IPS DF 6.9 (cell line): ENCODE results near the gene PADI4.

Source experiments
- DNase-seq: peaks from one replicate; pipeline ENCODE4 v3.0.0-alpha.2; 2013; ENCODE audit warnings: low read depth, low spot score
- H3K27ac ChIP-seq: one replicate; pipeline ENCODE4 v1.5.1; 2013; ENCODE audit warnings: low read length, control low read depth
- H3K27me3 ChIP-seq: 2 replicates; pipeline ENCODE4 v1.6.1; 2013; ENCODE audit warnings: mild to moderate bottlenecking, low read length; ENCODE audit not compliant: control insufficient read depth, insufficient read depth
- H3K36me3 ChIP-seq: 2 replicates; pipeline ENCODE4 v1.6.1; 2013; ENCODE audit warnings: low read length; ENCODE audit not compliant: control insufficient read depth, insufficient read depth
- H3K4me1 ChIP-seq: 2 replicates; pipeline ENCODE4 v1.6.1; 2013; ENCODE audit warnings: low read length; ENCODE audit not compliant: control insufficient read depth, insufficient read depth
- H3K4me3 ChIP-seq: 2 replicates; pipeline ENCODE4 v1.5.1; 2013; ENCODE audit warnings: mild to moderate bottlenecking, low read length
- H3K9me3 ChIP-seq: 2 replicates; pipeline ENCODE4 v1.6.1; 2013; ENCODE audit warnings: low read length, inconsistent platforms; ENCODE audit not compliant: control insufficient read depth, insufficient read depth
- WGBS: extraction: QIAGEN DNeasy Blood & Tissue Kit; methylation state at CpG from one replicate; pipeline ENCODE4 v1.1.7; 2013; ENCODE audit warnings: mixed read lengths, missing lambda C conversion rate; ENCODE audit not compliant: insufficient read length, insufficient coverage; 5-methylcytosine and 5-hydroxymethylcytosine counted together

PADI4 gene

GRCh38 chr1:17301767-17302166 lies 6.2 kb upstream of the PADI4 start:
- Histone ChIP-seq H3K27me3 (no peaks in the 10 kb centered on the region), H3K9me3 (no peaks in the 10 kb centered on the region), H3K36me3 (no peaks in the 10 kb centered on the region), H3K4me3 (no peak overlapping the region), H3K27ac (no peak overlapping the region), H3K4me1 (0 out of 2 replicates have a peak, but pooled peaks cover 2% of the 10 kb centered on the region)
- DNase-seq, result no peak
- no CpG with 5 or more reads among the region's 5 CpGs for WGBS

- no peak for DNase-seq
- H3K36me3 ChIP-seq, result no peaks in the 10 kb centered on the region
- H3K4me1 ChIP-seq, result 0 out of 2 replicates have a peak, but pooled peaks cover 2% of the 10 kb centered on the region
- H3K27ac ChIP-seq, result no peak overlapping the region
- no CpG with 5 or more reads among the region's 6 CpGs for WGBS
- H3K4me3 ChIP-seq, result no peak overlapping the region
- no peaks in the 10 kb centered on the region for H3K9me3 ChIP-seq
- H3K27me3 ChIP-seq, result no peaks in the 10 kb centered on the region
Observed at GRCh38 chr1:17304151-17304825, 3.7 kb upstream of the PADI4 start.

- H3K9me3 ChIP-seq, result no peaks in the 10 kb centered on the region
- no peak overlapping the region for H3K4me3 ChIP-seq
- H3K27ac ChIP-seq, result no peak overlapping the region
- H3K27me3 ChIP-seq, result no peaks in the 10 kb centered on the region
- DNase-seq, result no peak
- H3K36me3 ChIP-seq, result no peaks in the 10 kb centered on the region
- no CpG with 5 or more reads among the region's 6 CpGs for WGBS
- H3K4me1 ChIP-seq, result 0 out of 2 replicates have a peak, but pooled peaks cover 2% of the 10 kb centered on the region
Observed at GRCh38 chr1:17304826-17305175, 3.2 kb upstream of the PADI4 start.

GRCh38 chr1:17305576-17306095 lies 2.4 kb upstream of the PADI4 start:
- no peak overlapping the region for H3K27ac ChIP-seq
- no peak overlapping the region for H3K4me3 ChIP-seq
- no peaks in the 10 kb centered on the region for H3K27me3 ChIP-seq
- DNase-seq, result no peak
- 0 out of 2 replicates have a peak, but pooled peaks cover 2% of the 10 kb centered on the region for H3K4me1 ChIP-seq
- no peaks in the 10 kb centered on the region for H3K9me3 ChIP-seq
- no peaks in the 10 kb centered on the region for H3K36me3 ChIP-seq
- WGBS, result no CpG with 5 or more reads among the region's 14 CpGs

- Histone ChIP-seq H3K4me1 (0 out of 2 replicates have a peak, but pooled peaks cover 2% of the 10 kb centered on the region), H3K27ac (no peak overlapping the region), H3K27me3 (no peaks in the 10 kb centered on the region), H3K4me3 (no peak overlapping the region), H3K36me3 (no peaks in the 10 kb centered on the region), H3K9me3 (no peaks in the 10 kb centered on the region)
- WGBS, result no CpG with 5 or more reads among the region's 6 CpGs
- no peak for DNase-seq
Observed at GRCh38 chr1:17306407-17306806, 1.6 kb upstream of the PADI4 start.

- Histone ChIP-seq H3K4me3 (no peak overlapping the region), H3K9me3 (no peaks in the 10 kb centered on the region), H3K27me3 (no peaks in the 10 kb centered on the region), H3K36me3 (no peaks in the 10 kb centered on the region), H3K27ac (no peak overlapping the region), H3K4me1 (0 out of 2 replicates have a peak, but pooled peaks cover 2% of the 10 kb centered on the region)
- DNase-seq, result no peak
- WGBS, result no CpG with 5 or more reads among the region's 6 CpGs
Observed at GRCh38 chr1:17306921-17307320, 1.1 kb upstream of the PADI4 start.

GRCh38 chr1:17307329-17307728 lies 668 bp upstream of the PADI4 start:
- H3K36me3 ChIP-seq, result no peaks in the 10 kb centered on the region
- WGBS, result no CpG with 5 or more reads among the region's 6 CpGs
- no peaks in the 10 kb centered on the region for H3K9me3 ChIP-seq
- H3K27me3 ChIP-seq, result no peaks in the 10 kb centered on the region
- no peak for DNase-seq
- 0 out of 2 replicates have a peak, but pooled peaks cover 2% of the 10 kb centered on the region for H3K4me1 ChIP-seq
- no peak overlapping the region for H3K4me3 ChIP-seq
- no peak overlapping the region for H3K27ac ChIP-seq

- Histone ChIP-seq H3K36me3 (no peaks in the 10 kb centered on the region), H3K9me3 (no peaks in the 10 kb centered on the region), H3K4me1 (0 out of 2 replicates have a peak, but pooled peaks cover 2% of the 10 kb centered on the region), H3K27me3 (no peaks in the 10 kb centered on the region), H3K4me3 (no peak overlapping the region), H3K27ac (no peak overlapping the region)
- DNase-seq, result no peak
- no CpG with 5 or more reads among the region's 6 CpGs for WGBS
Observed at GRCh38 chr1:17308593-17308992, 596 bp downstream of the PADI4 start.

- Histone ChIP-seq H3K36me3 (no peaks in the 10 kb centered on the region), H3K27ac (no peak overlapping the region), H3K4me3 (no peak overlapping the region), H3K4me1 (peaks cover 2% of the 10 kb centered on the region; the same call in 1 of the 2 replicates), H3K9me3 (no peaks in the 10 kb centered on the region), H3K27me3 (no peaks in the 10 kb centered on the region)
- no peak for DNase-seq
- WGBS, result no CpG with 5 or more reads among the region's 8 CpGs
Observed at GRCh38 chr1:17309426-17310067, 1.6 kb downstream of the PADI4 start.

- no peaks in the 10 kb centered on the region for H3K27me3 ChIP-seq
- WGBS, result no CpG with 5 or more reads among the region's 7 CpGs
- peaks cover 3% of the 10 kb centered on the region; the same call in 1 of the 2 replicates for H3K4me1 ChIP-seq
- H3K36me3 ChIP-seq, result no peaks in the 10 kb centered on the region
- no peak overlapping the region for H3K27ac ChIP-seq
- DNase-seq, result no peak
- no peaks in the 10 kb centered on the region for H3K9me3 ChIP-seq
- H3K4me3 ChIP-seq, result no peak overlapping the region
Observed at GRCh38 chr1:17310068-17310640, 2.2 kb downstream of the PADI4 start.
